Neutrophil (primary cell): ENCODE measurements around the gene MAP3K7CL.

Experiments
- H3K27ac ChIP-seq: fragments of 200-600 bp; sonication (generic); 2 replicates; pipeline ENCODE4 v1.5.1; 2016; ENCODE audit warnings: mild to moderate bottlenecking, moderate library complexity
- H3K27me3 ChIP-seq: fragments of 200-600 bp; sonication (generic); 2 replicates; pipeline ENCODE4 v1.6.0; 2016; ENCODE audit warnings: mild to moderate bottlenecking
- H3K36me3 ChIP-seq: fragments of 200-600 bp; sonication (generic); 2 replicates; pipeline ENCODE4 v1.5.1; 2017
- H3K4me1 ChIP-seq, 2 experiments: fragments of 200-600 bp in 1 of 2; sonication (generic) in 1 of 2; 1 replicate in 1 of 2; 2 replicates in 1 of 2; pipeline versions ENCODE4 v1.5.1 to v1.6.1; 2013 to 2016; ENCODE audit warnings: low read depth in 1 of 2, low read length in 1 of 2, mild to moderate bottlenecking in 1 of 2, moderate library complexity in 1 of 2; ENCODE audit not compliant: control insufficient read depth in 1 of 2, insufficient read depth in 1 of 2
- H3K4me3 ChIP-seq, 2 experiments: fragments of 200-600 bp in 1 of 2; sonication (generic) in 1 of 2; 1 replicate in 1 of 2; 2 replicates in 1 of 2; pipeline ENCODE4 v1.5.1; 2013 to 2016; ENCODE audit warnings: low read depth in 1 of 2, low read length in 1 of 2, mild to moderate bottlenecking in 1 of 2, moderate library complexity in 1 of 2
- H3K9me3 ChIP-seq: fragments of 200-600 bp; sonication (generic); 2 replicates; pipeline ENCODE4 v1.5.1; 2016
- CTCF ChIP-seq: fragments of 200-600 bp; sonication (generic); IDR thresholded peaks from 2 replicates; pipeline ENCODE4 v1.5.1; 2016; ENCODE audit warnings: antibody characterized with exemption

MAP3K7CL gene

GRCh38 chr21:29145852-29146453, 15.5 kb downstream of the MAP3K7CL start:
- TF ChIP-seq CTCF, result no peak
- Histone ChIP-seq H3K36me3 (no peaks in the 10 kb centered on the region), H3K4me3 (no peak overlapping the region), H3K27me3 (no peaks in the 10 kb centered on the region), H3K27ac (no peak overlapping the region), H3K9me3 (no peaks in the 10 kb centered on the region), H3K4me1 (no peaks in the 10 kb centered on the region)

GRCh38 chr21:29146726-29147125, 16.3 kb downstream of the MAP3K7CL start:
- H3K4me1 ChIP-seq, result no peaks in the 10 kb centered on the region
- no peaks in the 10 kb centered on the region for H3K9me3 ChIP-seq
- H3K27me3 ChIP-seq, result no peaks in the 10 kb centered on the region
- no peaks in the 10 kb centered on the region for H3K36me3 ChIP-seq
- TF ChIP-seq CTCF, result no peak
- no peak overlapping the region for H3K4me3 ChIP-seq
- H3K27ac ChIP-seq, result no peak overlapping the region

DNA sequence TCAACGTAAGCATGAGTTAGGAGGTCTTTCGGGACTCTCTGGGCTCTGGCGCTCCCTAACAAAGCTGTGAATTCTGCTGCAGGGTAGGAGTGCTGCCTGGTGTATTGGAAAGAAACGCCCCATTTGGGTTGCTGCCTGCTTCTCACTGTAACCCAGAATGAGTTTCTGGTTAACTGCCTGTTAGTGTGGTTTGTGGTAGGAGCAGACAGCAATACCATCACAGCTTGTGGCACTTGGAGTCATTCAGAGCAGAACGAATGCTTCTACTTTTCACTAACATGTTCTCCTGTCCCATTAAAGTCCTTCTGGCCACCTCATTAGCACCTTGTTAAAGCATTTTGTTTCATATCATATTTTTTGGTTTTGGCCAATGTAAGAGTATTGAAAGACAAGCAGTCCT, 18.1 kb downstream of the MAP3K7CL start:
- no peaks in the 10 kb centered on the region for H3K4me1 ChIP-seq
- H3K27me3 ChIP-seq, result no peaks in the 10 kb centered on the region
- no peak overlapping the region for H3K4me3 ChIP-seq
- no peaks in the 10 kb centered on the region for H3K36me3 ChIP-seq
- H3K27ac ChIP-seq, result no peak overlapping the region
- no peaks in the 10 kb centered on the region for H3K9me3 ChIP-seq
- no peak for TF ChIP-seq CTCF

GRCh38 chr21:29149808-29150425, 19.5 kb downstream of the MAP3K7CL start:
- Histone ChIP-seq H3K27me3 (no peaks in the 10 kb centered on the region), H3K9me3 (no peaks in the 10 kb centered on the region), H3K4me3 (no peak overlapping the region), H3K27ac (no peak overlapping the region), H3K4me1 (no peaks in the 10 kb centered on the region), H3K36me3 (no peaks in the 10 kb centered on the region)
- no peak for TF ChIP-seq CTCF

DNA sequence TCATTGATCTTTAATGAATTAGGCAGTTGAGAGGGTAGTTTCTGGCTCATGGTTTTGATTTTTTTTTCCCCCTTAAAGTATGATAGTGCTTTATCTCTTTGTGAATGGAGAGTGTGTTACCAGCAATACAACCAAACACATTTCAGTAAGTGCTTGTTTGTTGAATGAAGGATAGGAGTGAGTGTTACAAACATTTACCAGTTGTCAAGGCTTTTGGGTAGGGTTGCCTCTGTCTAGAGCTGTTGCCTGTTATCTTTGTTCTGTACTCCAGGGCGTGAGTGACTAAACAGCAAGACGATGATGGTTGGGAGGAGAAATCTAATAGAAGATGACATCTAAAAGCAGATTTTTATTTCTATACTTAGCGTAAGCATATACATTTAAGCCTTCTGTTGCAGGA, 21.5 kb downstream of the MAP3K7CL start:
- H3K36me3 ChIP-seq, result no peaks in the 10 kb centered on the region
- no peak for TF ChIP-seq CTCF
- no peak overlapping the region for H3K4me3 ChIP-seq
- H3K27me3 ChIP-seq, result no peaks in the 10 kb centered on the region
- H3K27ac ChIP-seq, result no peak overlapping the region
- H3K9me3 ChIP-seq, result no peaks in the 10 kb centered on the region
- H3K4me1 ChIP-seq, result peaks cover 3 to 13% of the 10 kb centered on the region in 2 experiments
